Stimulated activated CD8-positive, alpha-beta memory T cell treated with anti-CD3 and anti-CD28 coated beads, Interleukin-12 subunit alpha, Interleukin-12 subunit beta, amount 100 ng/mL, for 24 hours (primary cell): ENCODE results near the gene OPN5.

Source experiments
- DNase-seq: peaks from one replicate; pipeline ENCODE4 v3.0.0-alpha.2; 2020; ENCODE audit errors: extremely low read depth

Gene OPN5

DNA sequence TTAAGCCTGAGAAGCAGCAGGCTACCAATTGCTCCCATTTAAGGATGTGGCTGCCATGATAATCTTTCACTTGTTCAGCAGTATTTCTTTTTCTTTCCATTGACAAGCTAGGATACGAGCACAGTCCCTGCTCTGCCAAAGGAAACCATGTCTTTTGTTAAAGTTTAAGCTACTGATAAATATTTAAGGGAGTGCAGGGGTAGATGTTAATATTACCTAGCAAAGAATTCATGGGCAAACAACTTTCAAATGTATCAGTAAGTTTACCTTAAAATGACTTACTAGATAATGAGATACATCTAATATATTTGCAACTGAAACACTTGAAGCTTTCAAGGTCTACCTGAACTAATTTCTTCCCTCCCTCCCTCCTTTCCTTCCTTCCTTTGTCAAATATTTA lies 77.3 kb downstream of the OPN5 start:
- no peak for DNase-seq

DNA sequence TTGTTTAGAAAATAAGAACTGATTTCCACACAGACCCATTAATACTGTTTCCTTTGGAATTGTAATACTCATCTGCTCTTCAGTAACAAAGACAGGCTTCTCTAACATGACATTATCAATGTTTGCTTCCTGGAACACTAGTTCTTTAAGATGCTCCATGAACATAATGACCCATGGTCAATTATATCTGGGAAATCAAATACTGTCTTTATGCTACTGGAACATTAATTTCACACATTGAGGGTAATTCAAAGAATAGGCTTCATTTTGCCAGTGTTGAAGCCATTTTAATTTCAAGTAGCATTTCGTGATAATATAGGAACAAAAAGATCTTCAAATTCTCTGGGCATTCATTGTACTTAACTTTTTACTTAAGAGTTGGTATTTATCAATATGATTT lies 80.9 kb downstream of the OPN5 start:
- no peak for DNase-seq

DNA sequence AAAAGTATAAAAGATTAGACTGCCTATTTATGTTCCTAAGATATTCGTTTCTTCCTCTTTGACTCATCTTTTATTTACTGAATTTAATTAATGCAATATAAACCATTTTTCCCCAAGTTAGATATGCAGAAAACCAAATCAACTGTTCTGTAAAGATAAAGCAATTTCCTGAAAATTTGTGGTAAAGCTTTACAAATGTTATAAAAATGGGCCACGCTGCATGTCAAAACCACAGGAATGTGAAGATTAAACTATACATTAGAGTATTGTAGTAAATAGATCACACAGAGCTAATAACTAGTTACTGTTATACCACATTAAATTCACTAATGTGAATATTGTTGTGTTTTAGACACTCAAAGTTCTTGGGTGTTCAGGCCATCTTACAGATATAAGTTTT lies 83.4 kb downstream of the OPN5 start:
- DNase-seq: no peak

DNA sequence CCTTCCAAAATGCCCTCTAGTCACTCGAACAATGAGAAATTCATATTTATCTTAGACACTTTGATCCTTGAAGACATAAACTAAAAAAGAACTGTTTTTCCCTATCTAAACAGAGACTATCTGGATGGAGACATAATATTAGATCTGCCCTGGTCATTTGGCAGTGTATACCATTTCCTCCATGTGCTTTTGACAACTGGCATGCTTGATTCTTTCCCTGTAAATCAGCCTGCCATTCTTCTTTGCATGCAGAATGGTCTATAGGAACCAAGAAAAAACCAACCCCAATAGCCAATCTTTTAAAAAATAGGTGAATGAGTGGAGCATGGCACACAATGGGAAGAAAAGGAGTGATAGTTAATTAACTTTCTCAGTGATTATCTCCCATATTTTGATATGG lies 93.8 kb downstream of the OPN5 start:
- no peak for DNase-seq
